IMR-90 (cell line): Measurements from ENCODE around the gene OSM. TPM values are rescaled to one million over a fixed set of nuclear protein-coding genes. Genes with fewer than 3 reads are reported as not detected.

Source experiments
- ATAC-seq: fragments of 200-7000 bp; cut with Tn5 transposase; 2 replicates; pipeline ENCODE4 v1.9.1; 2020; ENCODE audit warnings: low read depth, mild to moderate bottlenecking, moderate library complexity
- BruUV-seq: library from RNA; stranded (reverse); fragments of 400-500 nt; replicated peaks from 2 replicates; lab custom pipeline; 2021; lab: Mats Ljungman, UMichigan
- CTCF ChIA-PET: fragments of 300-600 bp; formaldehyde crosslinking; extraction: SDS; loops from one replicate; lab custom pipeline; 2021; ENCODE audit warnings: antibody characterized with exemption; lab: Yijun Ruan, JAX
- POLR2A ChIA-PET: fragments of 300-600 bp; sonication (Branson Sonifier 250); formaldehyde crosslinking; loops from one replicate; lab custom pipeline; 2022; ENCODE audit warnings: antibody characterized with exemption; ENCODE audit not compliant: unreplicated experiment; lab: Charles Lee
- DNase-seq: peaks from one replicate; pipeline ENCODE4 v3.0.0; 2013
- H2AFZ ChIP-seq: replicated peaks from 2 replicates; pipeline ENCODE3; 2013; ENCODE audit warnings: low read length, mild to moderate bottlenecking; ENCODE audit not compliant: poor library complexity
- H2AK5ac ChIP-seq: 2 replicates; pipeline ENCODE4 v1.6.1; 2013; ENCODE audit warnings: low read depth, low read length, inconsistent platforms
- H2AK9ac ChIP-seq: replicated peaks from 2 replicates; pipeline ENCODE3; 2013; ENCODE audit warnings: mild to moderate bottlenecking, low read depth, low read length, moderate library complexity; ENCODE audit not compliant: poor library complexity
- H2BK120ac ChIP-seq: 2 replicates; pipeline ENCODE4 v1.6.1; 2013; ENCODE audit warnings: low read depth, low read length, inconsistent platforms
- H2BK15ac ChIP-seq: 3 replicates; pipeline ENCODE4 v1.6.1; 2013; ENCODE audit warnings: low read depth, low read length, inconsistent platforms
- H2BK20ac ChIP-seq: 2 replicates; pipeline ENCODE4 v1.6.1; 2013; ENCODE audit warnings: low read depth, mild to moderate bottlenecking, inconsistent platforms, low read length, moderate library complexity
- H2BK5ac ChIP-seq: 2 replicates; pipeline ENCODE4 v1.6.1; 2013; ENCODE audit warnings: mild to moderate bottlenecking, low read depth, low read length, inconsistent platforms; ENCODE audit not compliant: poor library complexity, severe bottlenecking
- H3K14ac ChIP-seq: replicated peaks from 2 replicates; pipeline ENCODE4 v1.6.1; 2013; ENCODE audit warnings: low read depth, low read length, inconsistent platforms
- H3K18ac ChIP-seq: 2 replicates; pipeline ENCODE4 v1.6.1; 2013; ENCODE audit warnings: low read depth, low read length, control low read depth
- H3K23ac ChIP-seq: 2 replicates; pipeline ENCODE4 v1.6.1; 2013; ENCODE audit warnings: low read depth, low read length, inconsistent platforms
- H3K27ac ChIP-seq: 2 replicates; pipeline ENCODE4 v1.5.1; 2013; ENCODE audit warnings: mild to moderate bottlenecking, control low read depth, low read length; ENCODE audit not compliant: insufficient read depth
- H3K27me3 ChIP-seq: 2 replicates; pipeline ENCODE4 v1.6.1; 2013; ENCODE audit warnings: low read length; ENCODE audit not compliant: control insufficient read depth, insufficient read depth
- H3K36me3 ChIP-seq: 2 replicates; pipeline ENCODE4 v1.6.1; 2013; ENCODE audit warnings: low read length, mixed read lengths; ENCODE audit not compliant: control insufficient read depth, insufficient read depth
- H3K4ac ChIP-seq: 2 replicates; pipeline ENCODE4 v1.6.1; 2013; ENCODE audit warnings: low read depth, low read length, inconsistent platforms
- H3K4me1 ChIP-seq: 2 replicates; pipeline ENCODE4 v1.6.1; 2013; ENCODE audit warnings: low read length, mixed read lengths; ENCODE audit not compliant: control insufficient read depth, insufficient read depth
- H3K4me2 ChIP-seq: 2 replicates; pipeline ENCODE4 v1.6.1; 2013; ENCODE audit warnings: low read depth, mild to moderate bottlenecking, control low read depth, low read length, moderate library complexity
- H3K4me3 ChIP-seq: 2 replicates; pipeline ENCODE4 v1.5.1; 2013; ENCODE audit warnings: low read depth, mild to moderate bottlenecking, control low read depth, low read length, moderate library complexity; ENCODE audit not compliant: insufficient read depth
- H3K56ac ChIP-seq: 2 replicates; pipeline ENCODE4 v1.6.1; 2013; ENCODE audit warnings: low read length, inconsistent platforms; ENCODE audit not compliant: insufficient read depth; ENCODE audit errors: extremely low read depth
- H3K79me1 ChIP-seq, 2 experiments: 2 replicates each; pipeline ENCODE4 v1.6.1; 2013; ENCODE audit warnings: low read length in 2 of 2, inconsistent platforms in 1 of 2, low read depth in 1 of 2
- H3K9ac ChIP-seq: 2 replicates; pipeline ENCODE4 v1.6.1; 2013; ENCODE audit warnings: low read depth, low read length, control low read depth
- H3K9me1 ChIP-seq: 2 replicates; pipeline ENCODE4 v1.6.1; 2013; ENCODE audit warnings: low read length, inconsistent platforms; ENCODE audit not compliant: insufficient read depth
- H3K9me3 ChIP-seq: 2 replicates; pipeline ENCODE4 v1.6.1; 2013; ENCODE audit warnings: low read length; ENCODE audit not compliant: control insufficient read depth, insufficient read depth
- H4K20me1 ChIP-seq: 2 replicates; pipeline ENCODE4 v1.6.1; 2013; ENCODE audit warnings: low read length, inconsistent platforms; ENCODE audit not compliant: insufficient read depth
- H4K5ac ChIP-seq: 2 replicates; pipeline ENCODE4 v1.6.1; 2013; ENCODE audit warnings: mild to moderate bottlenecking, low read depth, low read length, control low read depth
- H4K8ac ChIP-seq, 2 experiments: 2 replicates each; pipeline ENCODE4 v1.6.1; 2013; ENCODE audit warnings: low read depth in 2 of 2, low read length in 2 of 2, control low read depth in 1 of 2, inconsistent platforms in 1 of 2
- H4K91ac ChIP-seq: 2 replicates; pipeline ENCODE4 v1.6.1; 2013; ENCODE audit warnings: low read depth, low read length, inconsistent platforms; ENCODE audit not compliant: insufficient read depth
- BHLHE40 ChIP-seq: fragments of 150-350 bp; IDR thresholded peaks from 2 replicates; pipeline ENCODE4 v1.6.1; 2016; ENCODE audit warnings: mild to moderate bottlenecking, low read depth, low read length
- CEBPB ChIP-seq: IDR thresholded peaks from 2 replicates; pipeline ENCODE4 v1.6.1; 2012; ENCODE audit warnings: low read depth, low read length, improper control_type of control experiment
- CTCF ChIP-seq: conservative IDR thresholded peaks from 2 replicates; pipeline ENCODE4 v1.5.1; 2012; ENCODE audit warnings: mild to moderate bottlenecking, low read depth, low read length, improper control_type of control experiment
- ELK1 ChIP-seq: fragments of 150-350 bp; IDR thresholded peaks from 2 replicates; pipeline ENCODE4 v1.6.1; 2016; ENCODE audit warnings: low read depth, mild to moderate bottlenecking, low read length, moderate library complexity, borderline replicate concordance
- FOS ChIP-seq: fragments of 150-350 bp; IDR thresholded peaks from 2 replicates; pipeline ENCODE4 v1.6.1; 2016; ENCODE audit warnings: low read depth, low read length
- MAFK ChIP-seq: IDR thresholded peaks from 2 replicates; pipeline ENCODE4 v1.6.1; 2012; ENCODE audit warnings: low read depth, low read length, improper control_type of control experiment
- MXI1 ChIP-seq: IDR thresholded peaks from 2 replicates; pipeline ENCODE4 v1.6.1; 2012; ENCODE audit warnings: low read depth, mild to moderate bottlenecking, low read length, moderate library complexity, borderline replicate concordance
- NFE2L2 ChIP-seq: fragments of 150-350 bp; IDR thresholded peaks from 2 replicates; pipeline ENCODE4 v1.6.1; 2016; ENCODE audit warnings: low read depth, mild to moderate bottlenecking, low read length
- RAD21 ChIP-seq: IDR thresholded peaks from 2 replicates; pipeline ENCODE4 v1.6.1; 2012; ENCODE audit warnings: low read length, improper control_type of control experiment
- RCOR1 ChIP-seq: IDR thresholded peaks from 2 replicates; pipeline ENCODE4 v1.6.1; 2012; ENCODE audit warnings: mild to moderate bottlenecking, low read length, improper control_type of control experiment; ENCODE audit not compliant: insufficient replicate concordance
- RFX5 ChIP-seq: IDR thresholded peaks from 2 replicates; pipeline ENCODE4 v1.8.0; 2012; ENCODE audit warnings: low read depth, mild to moderate bottlenecking, low read length, moderate library complexity
- SMC3 ChIP-seq: fragments of 150-350 bp; IDR thresholded peaks from 2 replicates; pipeline ENCODE4 v1.6.1; 2016; ENCODE audit warnings: low read depth, mild to moderate bottlenecking, antibody characterized with exemption, low read length, moderate library complexity
- USF2 ChIP-seq: fragments of 150-350 bp; IDR thresholded peaks from 2 replicates; pipeline ENCODE4 v1.6.1; 2017; ENCODE audit warnings: mild to moderate bottlenecking, antibody characterized with exemption, low read length, low read depth
- WGBS, 2 experiments: methylation state at CpG; one replicate each; pipeline versions ENCODE4 v1.1.5 to v1.1.7; 2013; ENCODE audit warnings: missing lambda C conversion rate in 2 of 2; ENCODE audit not compliant: insufficient read length in 1 of 2; ENCODE audit errors: extremely low coverage in 2 of 2; 5-methylcytosine and 5-hydroxymethylcytosine counted together
- dilution Hi-C: fragments of 300-500 bp; cut with HindIII; formaldehyde crosslinking; loops from one replicate; pipeline ENCODE4 v1.14.3; 2018; ENCODE audit warnings: low sequenced_read_pairs; ENCODE audit not compliant: unreplicated experiment
- in situ Hi-C: fragments of 300-500 bp; cut with MboI; formaldehyde crosslinking; loops from 3 replicates; pipeline ENCODE4 v1.14.3; 2019; ENCODE audit warnings: low sequenced_read_pairs, inconsistent platforms, mixed read lengths
- intact Hi-C: fragments of 100-400 bp; cut with micrococcal nuclease; formaldehyde crosslinking; loops from 2 replicates; pipeline ENCODE4 v1.10.0; 2022
- polyA plus RNA-seq, 3 experiments: library from polyadenylated mRNA; depleted of rRNA; stranded (reverse); fragments of >200 nt; gene quantifications; 2 replicates each; pipeline ENCODE4 v1.2.3, GENCODE V29; 2012; ENCODE audit warnings: low replicate concordance in 1 of 3
- total RNA-seq: library from RNA; depleted of rRNA; stranded (reverse); fragments of >200 nt; gene quantifications from 2 replicates; pipeline ENCODE4 v1.2.3, GENCODE V29; 2012

OSM gene
- total and polyA plus RNA-seq, 2 of the 4 experiments (the other 2 are of a cell fraction) = not detected

GRCh38 chr22:30220338-30221012, 46.2 kb downstream of the OSM start:
- intact Hi-C loops = no loop called here
- 90% methylated on average over 2 of the region's 7 CpGs; no CpG with 5 or more reads in 1 of the 2 experiments for WGBS, 2 experiments
- Histone ChIP-seq H3K79me1 (no peaks in the 10 kb centered on the region), H3K23ac (no peak overlapping the region), H2AK5ac (peak overlapping the region; percentile 31; the same call in 1 of the 2 replicates), H3K9me3 (peaks cover 4% of the 10 kb centered on the region), H3K4me2 (no peak overlapping the region), H2BK5ac (no peak overlapping the region), H4K5ac (no peak overlapping the region), H3K27ac (no peak overlapping the region), H3K14ac (no peak overlapping the region), H3K18ac (no peak overlapping the region), H3K9ac (no peak overlapping the region), H3K4me3 (no peak overlapping the region), H2AK9ac (no peak overlapping the region), H2BK20ac (no peak overlapping the region), H2AFZ (no peak overlapping the region), H2BK15ac (peak overlapping the region; percentile 27; the same call in 2 of the 3 replicates), H3K27me3 (no peaks in the 10 kb centered on the region), H4K8ac (no peak overlapping the region), H3K56ac (no peak overlapping the region), H2BK120ac (peak overlapping the region; percentile 13; the same call in 1 of the 2 replicates), H4K20me1 (no peaks in the 10 kb centered on the region), H3K9me1 (0 out of 2 replicates have a peak, but pooled peaks cover 4% of the 10 kb centered on the region), H3K4me1 (peaks cover 13% of the 10 kb centered on the region), H3K36me3 (no peaks in the 10 kb centered on the region), H4K91ac (0 out of 2 replicates have a peak overlapping the region, but pooled peaks have one; percentile 38), H3K4ac (peak overlapping the region; percentile 29; the same call in 1 of the 2 replicates)
- BruUV-seq = no TSS peak
- dilution Hi-C loops = no loop called here
- no peak for DNase-seq
- POLR2A ChIA-PET = no interaction called here
- TF ChIP-seq FOS (no peak), SMC3 (no peak), CEBPB (no peak), RFX5 (no peak), RAD21 (no peak), USF2 (no peak), MXI1 (no peak), CTCF (no peak), BHLHE40 (no peak), ELK1 (no peak), RCOR1 (no peak), NFE2L2 (no peak), MAFK (no peak)
- CTCF ChIA-PET = no interaction called here
- in situ Hi-C loops = no loop called here
- ATAC-seq = no peak
